OCI-LY7 (cell line): ENCODE results near the gene PCBP3. TPM values are rescaled to one million over a fixed set of nuclear protein-coding genes. Genes with fewer than 3 reads are reported as not detected.

Experiments used
- BruUV-seq: library from RNA; stranded (reverse); fragments of 400-500 nt; replicated peaks from 2 replicates; lab custom pipeline; 2021; lab: Mats Ljungman, UMichigan
- CTCF ChIA-PET: fragments of 300-600 bp; sonication (Branson Sonifier 250); formaldehyde crosslinking; loops from one replicate; lab custom pipeline; 2022; ENCODE audit warnings: antibody characterized with exemption; ENCODE audit not compliant: unreplicated experiment; lab: Charles Lee
- POLR2A ChIA-PET: fragments of 300-600 bp; sonication (Branson Sonifier 250); formaldehyde crosslinking; loops from one replicate; lab custom pipeline; 2022; ENCODE audit warnings: antibody characterized with exemption; lab: Charles Lee
- DNase-seq: peaks from one replicate; pipeline ENCODE4 v3.0.0-alpha.2; 2015; ENCODE audit warnings: low spot score
- H2AFZ ChIP-seq: fragments of 200-600 bp; sonication (generic), shearing (Covaris generic); 2 replicates; pipeline ENCODE4 v1.6.1; 2014; ENCODE audit warnings: mild to moderate bottlenecking, antibody characterized with exemption, low read length, moderate library complexity
- H3K27ac ChIP-seq: fragments of 200-600 bp; sonication (generic); 2 replicates; pipeline ENCODE4 v1.5.1; 2014; ENCODE audit warnings: mixed run types, low read depth, mild to moderate bottlenecking, moderate library complexity, low read length, inconsistent platforms; ENCODE audit not compliant: poor library complexity, severe bottlenecking
- H3K36me3 ChIP-seq: fragments of 200-600 bp; sonication (generic); 2 replicates; pipeline ENCODE4 v1.6.1; 2014; ENCODE audit warnings: mild to moderate bottlenecking, antibody characterized with exemption, low read length, moderate library complexity, mixed read lengths; ENCODE audit not compliant: insufficient read depth
- H3K4me1 ChIP-seq: fragments of 200-600 bp; sonication (generic); 2 replicates; pipeline ENCODE4 v1.5.1; 2014; ENCODE audit warnings: mild to moderate bottlenecking, low read length; ENCODE audit not compliant: insufficient read depth, poor library complexity, severe bottlenecking
- H3K4me2 ChIP-seq: fragments of 200-600 bp; sonication (generic); 2 replicates; pipeline ENCODE4 v1.6.1; 2014; ENCODE audit warnings: mild to moderate bottlenecking, low read length
- H3K4me3 ChIP-seq: fragments of 200-600 bp; sonication (generic); 2 replicates; pipeline ENCODE4 v1.5.1; 2014; ENCODE audit warnings: mild to moderate bottlenecking, low read depth, low read length; ENCODE audit not compliant: poor library complexity, severe bottlenecking
- H3K79me2 ChIP-seq: fragments of 200-600 bp; sonication (generic); 2 replicates; pipeline ENCODE4 v1.6.1; 2016; ENCODE audit warnings: low read depth, mild to moderate bottlenecking, low read length, moderate library complexity, mixed read lengths; ENCODE audit not compliant: insufficient read depth
- H3K9me2 ChIP-seq: fragments of 200-600 bp; sonication (generic); 2 replicates; pipeline ENCODE4 v1.6.1; 2016; ENCODE audit warnings: mild to moderate bottlenecking, low read length, mixed read lengths; ENCODE audit not compliant: insufficient read depth
- H3K9me3 ChIP-seq: fragments of 200-600 bp; sonication (generic); 2 replicates; pipeline ENCODE4 v1.6.1; 2014; ENCODE audit warnings: mild to moderate bottlenecking, mixed run types, low read length, mixed read lengths
- H4K20me1 ChIP-seq: fragments of 200-600 bp; sonication (generic); 2 replicates; pipeline ENCODE4 v1.6.1; 2014; ENCODE audit warnings: mild to moderate bottlenecking, antibody characterized with exemption, low read length, moderate library complexity, mixed read lengths; ENCODE audit not compliant: insufficient read depth
- intact Hi-C: fragments of 100-400 bp; cut with micrococcal nuclease; formaldehyde crosslinking; loops from one replicate; pipeline ENCODE4 v1.10.0; 2022; ENCODE audit not compliant: unreplicated experiment
- total RNA-seq, 2 experiments: library from RNA; depleted of rRNA in 1 of 2; stranded (reverse); fragments of >200 nt in 1 of 2; shearing (Covaris generic) in 1 of 2; gene quantifications; 2 replicates each; pipeline ENCODE4 v1.2.3, GENCODE V29; 2014 to 2022
- TF ChIP-seq, protein P1 (sequence below): fragments of 200-600 bp; sonication (generic); conservative IDR thresholded peaks from 2 replicates; pipeline ENCODE4 v1.5.1; 2014; ENCODE audit warnings: mild to moderate bottlenecking, antibody characterized with exemption, low read length, moderate library complexity, mixed read lengths

PCBP3 gene
- total RNA-seq, 2 experiments from 2014 or later: 0.61 TPM; not detected in 1

DNA sequence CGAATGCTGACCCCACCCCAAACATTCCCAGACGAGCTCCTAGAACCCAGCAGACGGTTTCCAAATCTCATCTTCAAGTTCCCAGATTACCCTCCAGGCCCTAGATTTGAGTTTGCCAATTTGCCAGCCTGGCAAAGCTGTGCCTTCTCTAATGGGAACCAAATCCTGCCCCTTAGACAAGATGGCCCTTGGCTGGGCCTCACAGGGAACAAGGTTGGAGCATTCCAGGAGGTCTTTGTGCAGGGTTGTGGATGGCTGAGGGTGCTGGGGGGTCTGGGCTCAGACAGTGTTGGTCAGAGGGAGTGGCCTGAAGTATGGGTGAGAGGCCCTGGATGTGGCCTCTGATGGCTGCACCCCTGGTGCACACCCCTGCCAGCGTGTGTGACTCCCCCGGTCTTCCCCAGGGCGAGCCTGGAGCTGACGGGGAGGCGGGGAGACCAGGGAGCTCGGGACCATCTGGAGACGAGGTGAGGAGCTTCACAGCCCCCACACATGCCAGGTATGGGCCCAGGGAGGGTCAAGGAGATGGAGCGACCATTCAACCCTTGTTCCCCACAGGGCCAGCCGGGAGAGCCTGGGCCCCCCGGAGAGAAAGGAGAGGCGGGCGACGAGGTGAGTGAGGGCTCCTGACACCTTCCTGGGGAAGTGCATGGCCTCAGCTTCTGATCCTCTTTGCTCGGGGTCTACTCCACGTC, 348.2 kb downstream of the PCBP3 start:
- no TSS peak for BruUV-seq
- H3K9me3 ChIP-seq: no peaks in the 10 kb centered on the region
- POLR2A ChIA-PET: no interaction called here
- no peak for DNase-seq
- no peak overlapping the region for H3K4me3 ChIP-seq
- TF ChIP-seq, protein P1, sequence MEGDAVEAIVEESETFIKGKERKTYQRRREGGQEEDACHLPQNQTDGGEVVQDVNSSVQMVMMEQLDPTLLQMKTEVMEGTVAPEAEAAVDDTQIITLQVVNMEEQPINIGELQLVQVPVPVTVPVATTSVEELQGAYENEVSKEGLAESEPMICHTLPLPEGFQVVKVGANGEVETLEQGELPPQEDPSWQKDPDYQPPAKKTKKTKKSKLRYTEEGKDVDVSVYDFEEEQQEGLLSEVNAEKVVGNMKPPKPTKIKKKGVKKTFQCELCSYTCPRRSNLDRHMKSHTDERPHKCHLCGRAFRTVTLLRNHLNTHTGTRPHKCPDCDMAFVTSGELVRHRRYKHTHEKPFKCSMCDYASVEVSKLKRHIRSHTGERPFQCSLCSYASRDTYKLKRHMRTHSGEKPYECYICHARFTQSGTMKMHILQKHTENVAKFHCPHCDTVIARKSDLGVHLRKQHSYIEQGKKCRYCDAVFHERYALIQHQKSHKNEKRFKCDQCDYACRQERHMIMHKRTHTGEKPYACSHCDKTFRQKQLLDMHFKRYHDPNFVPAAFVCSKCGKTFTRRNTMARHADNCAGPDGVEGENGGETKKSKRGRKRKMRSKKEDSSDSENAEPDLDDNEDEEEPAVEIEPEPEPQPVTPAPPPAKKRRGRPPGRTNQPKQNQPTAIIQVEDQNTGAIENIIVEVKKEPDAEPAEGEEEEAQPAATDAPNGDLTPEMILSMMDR: no peak
- intact Hi-C loops: no loop called here
- no peak overlapping the region for H3K27ac ChIP-seq
- H3K9me2 ChIP-seq: no peaks in the 10 kb centered on the region
- no peak overlapping the region for H2AFZ ChIP-seq
- no peaks in the 10 kb centered on the region for H3K79me2 ChIP-seq
- CTCF ChIA-PET: no interaction called here
- no peaks in the 10 kb centered on the region for H3K4me1 ChIP-seq
- H4K20me1 ChIP-seq: no peaks in the 10 kb centered on the region
- no peak overlapping the region for H3K4me2 ChIP-seq
- H3K36me3 ChIP-seq: no peaks in the 10 kb centered on the region

Other genes with a start within 250 kb of the PCBP3 start
- gene COL18A1, start 238.6 kb upstream of the PCBP3 start, total RNA-seq (2014; rRNA removed; shearing (Covaris generic)): 4.9 and 7.4 TPM in 2 replicates
- 0.18 and 0.23 TPM in 2 replicates for gene COL18A1, start 238.6 kb upstream of the PCBP3 start, total RNA-seq (2022)
- 13.2 and 17.9 TPM in 2 replicates for gene SLC19A1, start 101.3 kb upstream of the PCBP3 start, total RNA-seq (2014; rRNA removed; shearing (Covaris generic))
- 41.1 and 41.2 TPM in 2 replicates for gene SLC19A1, start 101.3 kb upstream of the PCBP3 start, total RNA-seq (2022)